Hindlimb muscle (tissue), 1 donor: ENCODE results near the gene MT1M. TPM values are rescaled to one million over a fixed set of nuclear protein-coding genes. Genes with fewer than 3 reads are reported as not detected.

Experiments used
- DNase-seq: peaks from one replicate; pipeline ENCODE4 v3.0.0-alpha.2; 2013
- polyA plus RNA-seq: library from polyadenylated mRNA; unstranded; fragments of 120-200 nt; gene quantifications from one replicate; pipeline ENCODE4 v1.2.1, GENCODE V29; 2013; ENCODE audit not compliant: insufficient read length

The MT1M gene
- polyA plus RNA-seq, 1 donor = 1.9 TPM

GRCh38 chr16:56629531-56629930 lies 2.9 kb upstream of the MT1M start:
- DNase-seq = no peak

- no peak for DNase-seq
Measured at GRCh38 chr16:56630134-56630533, 2.3 kb upstream of the MT1M start.

GRCh38 chr16:56631197-56631596 lies 1.3 kb upstream of the MT1M start:
- DNase-seq = no peak

- DNase-seq = no peak
Measured at GRCh38 chr16:56631832-56632155, 665 bp upstream of the MT1M start.

GRCh38 chr16:56632848-56633365 lies 448 bp downstream of the MT1M start:
- no peak for DNase-seq

GRCh38 chr16:56633535-56633934 lies 1.1 kb downstream of the MT1M start:
- no peak for DNase-seq

GRCh38 chr16:56634715-56635440 lies 2.4 kb downstream of the MT1M start:
- DNase-seq = no peak

GRCh38 chr16:56635441-56635967 lies 3.0 kb downstream of the MT1M start:
- no peak for DNase-seq

GRCh38 chr16:56636616-56637413 lies 4.4 kb downstream of the MT1M start:
- no peak for DNase-seq

- no peak for DNase-seq
Measured at GRCh38 chr16:56637814-56638750, 5.6 kb downstream of the MT1M start, which contains the start of gene MT1A. Gene MT1A (plus strand): TSS chr16:56638666. CDS start chr16:56638739, 73 bp downstream.

- no peak for DNase-seq
Measured at GRCh38 chr16:56639045-56639444, 6.6 kb downstream of the MT1M start.

- DNase-seq = no peak
Measured at GRCh38 chr16:56640076-56640475, 7.6 kb downstream of the MT1M start.

- DNase-seq = no peak
Measured at GRCh38 chr16:56641166-56641565, 8.7 kb downstream of the MT1M start.

- DNase-seq = no peak
Measured at GRCh38 chr16:56643080-56643778, 10.8 kb downstream of the MT1M start.

- DNase-seq = no peak
Measured at GRCh38 chr16:56643833-56644232, 11.4 kb downstream of the MT1M start.

- no peak for DNase-seq
Measured at GRCh38 chr16:56645311-56645710, 12.9 kb downstream of the MT1M start.

GRCh38 chr16:56645838-56646237 lies 13.4 kb downstream of the MT1M start:
- no peak for DNase-seq

- DNase-seq = no peak
Measured at GRCh38 chr16:56647641-56648431, 15.4 kb downstream of the MT1M start.

GRCh38 chr16:56649271-56649670 lies 16.8 kb downstream of the MT1M start:
- no peak for DNase-seq

- DNase-seq = no peak
Measured at GRCh38 chr16:56649820-56650219, 17.4 kb downstream of the MT1M start.

- DNase-seq = no peak
Measured at GRCh38 chr16:56651586-56651985, 19.1 kb downstream of the MT1M start, which contains the start of gene MT1B. Gene MT1B (plus strand): TSS chr16:56651886. CDS start chr16:56651954, 68 bp downstream.
